RCC 7860 (cell line): ENCODE measurements around the gene PRSS36.
"Not testable (repeated sequence)": the region's sequence is repeated elsewhere in the genome, so short reads cannot be mapped to it uniquely, and the experiment has no call there.

Source experiments
- DNase-seq: peaks from one replicate; pipeline ENCODE4 v3.0.0-alpha.2; 2015; ENCODE audit warnings: low spot score
- FAIRE-seq: peaks from 2 replicates; lab custom pipeline; 2012; peaks lifted over from hg19 to GRCh38; lab: Jason Lieb, UNC

PRSS36 gene

DNA sequence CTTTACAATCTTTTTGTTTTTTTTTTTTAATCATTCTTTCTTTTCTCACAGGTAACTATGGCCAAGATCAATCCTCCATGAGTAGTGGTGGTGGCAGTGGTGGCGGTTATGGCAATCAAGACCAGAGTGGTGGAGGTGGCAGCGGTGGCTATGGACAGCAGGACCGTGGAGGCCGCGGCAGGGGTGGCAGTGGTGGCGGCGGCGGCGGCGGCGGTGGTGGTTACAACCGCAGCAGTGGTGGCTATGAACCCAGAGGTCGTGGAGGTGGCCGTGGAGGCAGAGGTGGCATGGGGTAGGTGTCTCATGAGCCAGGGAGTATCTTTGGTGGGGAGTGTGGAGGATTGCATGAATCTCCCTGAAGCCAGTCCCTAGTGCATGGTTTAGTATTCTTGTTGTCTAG lies 35.0 kb upstream of the PRSS36 start:
- FAIRE-seq, result no peak
- no peak for DNase-seq

DNA sequence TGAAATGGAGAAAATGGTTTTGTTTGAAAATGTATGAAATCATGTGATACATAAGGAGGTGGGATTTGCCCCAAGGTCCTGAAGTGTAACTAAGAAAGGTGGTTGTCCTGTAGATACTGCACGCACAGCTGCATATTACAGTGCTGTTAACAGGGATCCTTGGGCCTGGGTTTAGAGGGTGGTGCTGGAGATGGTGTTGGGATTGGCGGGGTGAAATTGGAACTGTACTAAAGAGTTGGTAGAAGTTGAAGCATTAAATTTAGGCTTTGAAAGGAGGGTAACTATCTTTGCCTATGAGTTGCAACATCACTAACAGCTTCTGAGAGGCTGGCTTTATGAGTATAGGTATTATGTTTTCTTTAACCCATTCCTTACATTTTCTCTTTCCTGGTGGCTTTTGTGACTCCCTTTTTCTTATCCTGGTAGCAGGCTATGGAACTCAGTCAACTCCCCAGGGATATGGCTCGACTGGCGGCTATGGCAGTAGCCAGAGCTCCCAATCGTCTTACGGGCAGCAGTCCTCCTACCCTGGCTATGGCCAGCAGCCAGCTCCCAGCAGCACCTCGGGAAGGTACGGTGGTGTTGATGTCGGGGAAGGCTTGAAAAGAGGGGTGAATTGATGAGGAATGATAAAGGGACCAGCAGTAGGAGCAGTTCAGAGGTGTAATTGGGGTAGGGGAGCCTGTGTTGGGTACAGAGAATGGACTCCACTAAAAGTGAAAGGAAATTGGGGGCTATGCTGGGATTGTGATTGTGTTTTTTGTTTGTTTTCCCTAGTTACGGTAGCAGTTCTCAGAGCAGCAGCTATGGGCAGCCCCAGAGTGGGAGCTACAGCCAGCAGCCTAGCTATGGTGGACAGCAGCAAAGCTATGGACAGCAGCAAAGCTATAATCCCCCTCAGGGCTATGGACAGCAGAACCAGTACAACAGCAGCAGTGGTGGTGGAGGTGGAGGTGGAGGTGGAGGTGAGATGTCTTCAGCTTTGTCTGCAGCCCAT lies 33.9 kb upstream of the PRSS36 start:
- FAIRE-seq (no peak), DNase-seq (no peak)

DNA sequence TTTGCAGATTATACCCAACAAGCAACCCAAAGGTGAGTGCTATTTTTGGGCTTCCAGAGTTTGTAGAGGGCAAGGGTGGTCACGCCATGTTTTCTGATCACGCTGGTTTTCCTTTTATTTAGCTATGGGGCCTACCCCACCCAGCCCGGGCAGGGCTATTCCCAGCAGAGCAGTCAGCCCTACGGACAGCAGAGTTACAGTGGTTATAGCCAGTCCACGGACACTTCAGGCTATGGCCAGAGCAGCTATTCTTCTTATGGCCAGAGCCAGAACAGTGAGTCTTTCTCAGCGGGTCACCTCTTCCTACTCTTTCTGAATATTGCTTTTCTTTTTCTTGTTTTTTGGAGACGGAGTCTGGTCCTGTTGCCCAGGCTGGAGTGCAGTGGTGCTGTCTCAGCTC lies 32.5 kb upstream of the PRSS36 start:
- FAIRE-seq (no peak), DNase-seq (no peak)

DNA sequence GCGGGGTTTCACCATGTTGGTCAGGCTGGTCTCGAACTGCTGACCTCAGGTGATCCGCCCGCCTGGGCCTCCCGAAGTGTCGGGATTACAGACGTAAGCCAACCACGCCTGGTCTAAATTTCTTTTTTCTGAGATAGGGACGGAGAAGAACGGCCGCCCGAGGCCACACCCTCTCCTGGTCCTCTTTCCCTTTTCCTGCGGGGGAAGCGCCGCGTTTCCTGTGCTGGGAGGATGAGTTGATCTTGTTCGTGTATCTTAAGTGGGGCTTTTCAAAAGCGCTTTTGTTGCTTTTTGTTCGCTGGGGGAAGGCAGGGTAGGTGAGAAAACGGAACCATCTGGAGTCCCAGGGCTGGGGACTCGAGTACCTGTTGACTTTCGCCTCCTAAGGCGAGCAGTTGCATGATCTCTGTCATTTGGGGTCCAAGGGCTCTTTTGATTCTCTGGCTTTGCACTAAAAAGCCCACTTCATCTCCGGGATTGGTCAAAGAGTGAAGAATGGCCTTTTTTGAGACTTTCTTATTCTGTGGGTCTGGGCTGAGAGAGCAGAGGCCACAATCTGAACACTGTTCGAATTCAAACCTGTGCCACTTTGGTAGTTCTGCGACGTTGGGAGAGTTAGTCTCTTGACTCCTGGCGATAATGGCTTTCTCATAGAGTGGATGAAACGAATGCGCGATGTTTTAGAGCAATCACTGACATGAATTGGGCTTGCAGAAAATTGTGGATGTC lies 31.4 kb upstream of the PRSS36 start:
- FAIRE-seq (no peak), DNase-seq (peak; percentile 39)

DNA sequence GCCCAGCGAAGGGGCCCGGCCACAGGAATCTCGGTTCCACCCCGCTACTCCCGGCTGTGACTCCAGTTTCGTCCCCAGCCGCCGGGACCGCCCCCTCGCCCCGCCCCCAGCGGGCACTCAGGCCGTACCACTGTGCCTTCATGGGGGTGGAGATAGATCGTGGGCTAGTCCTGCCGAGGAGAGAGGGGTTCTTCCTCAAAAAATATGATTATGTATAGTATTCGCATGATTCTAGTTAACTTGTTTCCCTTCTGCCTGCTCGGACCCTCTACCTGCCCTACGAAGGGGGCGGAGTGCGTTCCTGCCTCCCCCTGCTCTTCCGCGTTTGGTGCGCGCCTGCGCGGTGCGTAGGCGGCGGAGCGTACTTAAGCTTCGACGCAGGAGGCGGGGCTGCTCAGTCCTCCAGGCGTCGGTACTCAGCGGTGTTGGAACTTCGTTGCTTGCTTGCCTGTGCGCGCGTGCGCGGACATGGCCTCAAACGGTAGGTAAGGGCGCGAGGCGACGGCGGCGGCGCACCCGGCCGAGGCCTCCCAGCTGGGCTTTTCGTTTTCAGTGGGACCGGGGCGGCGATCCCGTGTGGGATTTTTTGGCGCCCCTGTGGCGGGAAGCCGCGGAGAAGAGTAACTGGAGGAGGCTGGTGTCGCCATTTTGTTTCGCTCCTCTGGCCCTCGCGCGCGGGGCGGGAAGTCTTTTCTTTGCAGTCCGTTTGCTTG lies 30.0 kb upstream of the PRSS36 start, which contains the start of gene FUS:
Gene FUS, plus strand, starts transcription at position 393 of the 713 bp plus-strand sequence. Its CDS starts 76 bp downstream, at position 469.
- FAIRE-seq, result no peak

DNA sequence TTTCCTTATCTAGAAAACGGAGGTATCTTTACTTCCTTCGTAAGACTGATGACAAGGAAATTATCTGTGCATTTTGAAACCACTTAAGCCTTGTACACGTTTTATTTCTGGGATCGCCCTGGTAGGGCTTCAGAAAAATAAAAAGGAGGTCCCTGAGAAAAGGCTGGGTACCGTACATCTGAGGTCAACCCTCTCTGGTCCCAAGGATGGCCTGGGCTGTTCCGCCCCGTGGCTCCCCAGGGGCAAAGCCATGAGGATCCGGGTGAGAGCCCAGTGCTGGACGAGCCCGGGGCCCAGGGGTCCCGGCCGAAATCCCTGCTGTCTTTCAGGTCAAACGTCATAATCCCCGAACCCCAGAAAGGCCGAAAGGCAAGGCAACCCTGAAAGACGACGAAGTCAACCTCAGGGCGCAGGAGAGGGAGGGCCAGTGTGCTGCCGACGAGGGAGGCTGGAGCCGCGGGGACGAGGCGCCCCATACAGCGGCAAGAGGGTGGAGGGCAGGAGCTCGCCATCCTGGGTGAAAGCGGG lies 29.4 kb upstream of the PRSS36 start:
- no peak for FAIRE-seq
- DNase-seq, result no peak

More for the DNA sequence above, 30.0 kb upstream of the PRSS36 start, which contains the start of gene FUS:
- DNase-seq, result peak; percentile 75

DNA sequence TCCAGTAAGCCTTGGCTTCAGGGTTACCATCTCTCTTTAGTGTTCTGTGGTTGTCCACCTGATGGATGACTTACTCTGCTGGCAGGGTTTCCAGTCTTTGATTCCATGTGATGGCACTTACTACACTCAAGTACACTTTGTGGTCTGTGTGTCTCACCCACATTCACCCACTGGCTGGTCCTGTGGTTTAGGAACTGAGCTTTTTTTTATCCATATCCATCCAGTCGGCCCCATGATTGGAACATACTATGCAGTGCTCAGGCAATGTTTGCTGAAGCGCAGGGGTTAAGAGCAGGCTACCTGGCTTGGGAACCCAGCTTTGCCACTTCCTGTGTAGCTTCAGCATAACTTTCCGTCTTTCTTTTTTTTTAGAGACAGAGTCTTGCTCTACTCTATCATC lies 27.3 kb upstream of the PRSS36 start:
- peak; percentile 97 for DNase-seq

DNA sequence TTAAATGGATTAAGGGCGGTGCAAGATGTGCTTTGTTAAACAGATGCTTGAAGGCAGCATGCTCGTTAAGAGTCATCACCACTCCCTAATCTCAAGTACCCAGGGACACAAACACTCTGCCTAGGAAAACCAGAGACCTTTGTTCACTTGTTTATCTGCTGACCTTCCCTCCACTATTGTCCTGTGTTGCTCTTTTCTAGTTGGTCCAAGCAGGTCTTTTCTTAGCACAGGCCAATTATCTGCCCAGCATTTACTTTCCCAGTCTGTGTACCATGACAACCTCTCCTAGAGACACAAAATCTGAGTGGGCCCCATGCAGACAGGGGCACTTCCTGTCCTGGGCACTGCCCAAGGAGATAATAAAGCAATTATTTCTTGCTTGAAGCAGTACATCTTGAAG lies 20.2 kb upstream of the PRSS36 start:
- DNase-seq, FAIRE-seq: not testable (repeated sequence)

More for the DNA sequence above, 27.3 kb upstream of the PRSS36 start:
- FAIRE-seq, result peak; percentile 98

DNA sequence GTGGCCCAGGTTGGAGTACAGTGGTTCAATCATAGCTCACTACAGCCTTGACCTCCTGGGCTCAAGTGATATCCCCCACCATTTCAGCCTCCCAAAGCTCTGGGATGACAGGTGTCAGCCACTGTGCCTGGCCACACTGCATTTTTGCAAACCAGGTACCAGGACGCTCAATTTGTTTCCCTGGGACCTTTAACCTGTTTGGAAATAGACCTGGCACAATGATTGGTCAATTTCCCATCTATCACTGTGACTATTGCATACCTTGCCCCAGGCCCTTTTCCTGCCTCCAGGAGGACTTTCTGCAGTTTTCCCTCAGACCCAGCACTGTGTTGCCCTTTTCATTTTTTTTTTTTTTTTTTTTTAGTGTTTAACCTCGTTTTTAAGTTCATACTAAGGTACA lies 19.0 kb upstream of the PRSS36 start:
- FAIRE-seq (no peak), DNase-seq (no peak)

DNA sequence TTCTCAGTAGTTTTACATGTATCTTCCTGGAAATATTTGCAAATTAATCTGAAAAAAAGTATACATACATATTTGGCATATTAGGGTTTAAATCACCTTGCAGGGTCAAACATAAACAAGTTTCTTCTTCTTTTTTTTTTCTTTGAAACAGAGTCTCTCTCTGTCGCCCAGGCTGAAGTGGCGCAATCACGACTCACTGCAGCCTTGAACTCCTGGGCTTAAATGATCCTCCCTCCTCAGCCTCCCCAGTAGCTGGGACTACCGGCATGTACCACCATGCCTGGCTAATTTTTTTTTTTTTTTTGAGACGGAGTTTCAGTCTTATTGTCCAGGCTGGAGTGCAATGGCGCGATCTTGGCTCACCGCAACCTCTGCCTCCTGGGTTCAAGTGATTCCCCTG lies 17.4 kb upstream of the PRSS36 start:
- no peak for FAIRE-seq

DNA sequence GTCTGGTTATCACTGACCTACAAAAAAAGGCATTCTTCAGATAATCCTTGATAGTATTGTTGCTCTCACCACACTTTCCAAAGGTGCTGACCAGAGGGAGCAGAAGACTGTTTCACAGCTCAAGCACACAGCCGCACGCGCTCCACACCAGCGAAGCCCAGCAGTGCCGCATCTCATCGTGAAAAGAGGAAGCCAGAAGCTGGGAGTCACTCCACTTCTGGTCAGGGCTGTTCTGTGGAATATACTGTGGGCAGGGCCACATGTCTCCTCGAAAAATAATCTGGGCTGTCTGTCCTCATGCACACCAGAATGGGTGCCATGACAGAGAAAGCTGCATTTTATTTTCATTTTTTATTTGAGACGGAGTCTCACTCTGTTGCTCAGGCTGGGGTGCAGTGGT lies 7.3 kb upstream of the PRSS36 start:
- DNase-seq, result no peak
- no peak for FAIRE-seq

More for the DNA sequence above, 17.4 kb upstream of the PRSS36 start:
- no peak for DNase-seq

DNA sequence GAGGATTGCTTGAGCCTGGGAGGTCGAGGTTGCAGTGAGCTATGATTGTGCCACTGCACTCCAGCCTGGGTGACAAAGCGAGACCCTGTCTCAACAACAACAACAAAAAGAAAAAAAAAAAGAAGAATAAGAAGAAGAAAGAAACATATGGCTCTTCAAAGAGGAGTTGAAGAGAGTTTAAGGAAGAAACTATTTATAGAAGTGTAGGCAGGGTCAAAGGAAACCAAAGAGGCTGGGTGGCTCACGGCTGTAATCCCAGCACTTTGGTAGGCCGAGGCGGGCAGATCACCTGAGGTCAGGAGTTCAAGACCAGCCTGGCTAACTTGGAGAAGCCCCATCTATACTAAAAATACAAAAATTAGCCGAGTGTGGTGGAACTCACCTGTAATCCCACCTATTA lies 1.1 kb upstream of the PRSS36 start:
- not testable (repeated sequence) for DNase-seq, FAIRE-seq

DNA sequence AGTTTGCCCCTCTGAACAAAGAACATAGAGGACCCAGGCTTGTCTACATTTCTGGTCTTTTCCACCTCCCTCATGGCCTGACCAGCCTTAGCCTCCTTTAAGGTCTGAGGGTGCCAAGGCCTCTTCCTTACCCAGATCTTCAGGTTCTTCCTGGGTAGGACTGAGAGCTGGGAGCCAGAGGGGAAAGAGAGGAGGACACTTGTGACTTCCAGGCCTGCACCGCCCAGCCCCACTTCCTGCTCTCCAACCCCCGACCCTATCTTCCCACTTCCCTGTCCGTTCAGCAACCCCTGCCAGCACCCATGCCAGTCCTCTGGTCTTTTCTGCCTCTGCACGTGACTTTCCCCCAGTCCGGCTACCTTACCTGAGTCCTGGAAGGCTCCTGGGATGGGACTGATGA lies 534 bp downstream of the PRSS36 start:
- FAIRE-seq, result no peak
- DNase-seq, result no peak

DNA sequence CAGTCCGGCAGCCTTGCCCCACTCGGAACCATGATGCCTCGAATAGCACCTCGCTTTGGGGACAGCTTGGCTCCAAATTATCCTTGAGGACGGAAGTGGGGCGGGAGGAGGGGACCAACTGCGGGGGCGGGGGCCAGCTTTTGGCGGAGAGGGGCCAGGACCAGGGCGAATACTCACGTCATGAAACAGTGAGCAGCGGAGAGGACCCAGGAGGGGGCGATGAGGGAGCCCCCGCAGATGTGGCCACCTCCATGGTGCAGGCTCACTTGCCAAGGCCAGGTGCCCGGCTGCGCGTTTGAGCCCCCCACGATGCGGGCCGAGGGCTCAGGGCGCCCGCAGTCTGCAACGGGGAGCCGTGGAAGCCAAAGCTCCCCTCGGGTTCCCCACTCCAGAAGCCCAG lies 970 bp downstream of the PRSS36 start:
- no peak for FAIRE-seq
- no peak for DNase-seq

DNA sequence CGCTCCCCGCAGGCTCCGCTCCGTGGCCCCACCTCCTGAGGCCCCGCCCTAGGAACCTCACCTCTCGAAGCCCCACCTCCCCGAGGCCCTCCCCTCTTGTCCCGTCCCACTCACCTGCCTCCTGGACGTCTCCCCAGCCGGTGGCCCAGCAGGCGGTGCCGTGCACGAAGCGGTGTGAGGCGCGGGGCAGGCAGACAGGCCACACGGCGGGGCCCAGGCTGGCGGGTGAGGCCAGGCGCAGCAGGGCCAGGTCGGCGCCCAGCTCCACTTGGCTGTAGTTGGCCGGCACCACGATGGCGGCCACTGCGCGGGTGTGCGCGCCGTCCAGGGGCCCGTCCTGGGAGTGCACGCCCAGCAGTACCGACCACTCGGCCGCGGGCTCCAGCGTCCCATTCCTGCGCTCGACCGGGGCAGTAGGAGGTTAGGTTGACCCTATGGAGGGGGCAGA lies 1.6 kb downstream of the PRSS36 start:
- no peak for DNase-seq
- no peak for FAIRE-seq

DNA sequence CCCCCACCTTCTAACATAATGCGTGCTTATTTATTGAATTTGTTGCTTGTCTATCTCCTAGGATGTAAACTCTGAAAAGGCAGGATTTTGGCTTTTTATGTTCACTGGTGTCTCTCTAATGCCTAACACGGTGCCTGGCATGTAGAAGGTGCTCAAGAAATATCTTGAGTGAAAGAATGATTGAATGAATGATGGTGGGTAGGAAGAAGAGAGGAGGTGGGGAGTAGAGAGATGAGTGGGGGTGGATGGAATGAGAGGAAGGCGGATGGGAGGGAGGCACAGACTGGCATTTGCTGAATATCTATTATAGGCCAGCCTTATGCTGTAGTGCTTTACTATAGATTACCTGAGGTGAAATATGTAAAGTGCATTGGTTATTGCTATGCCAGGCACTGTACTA lies 2.3 kb downstream of the PRSS36 start:
- DNase-seq (no peak), FAIRE-seq (no peak)

DNA sequence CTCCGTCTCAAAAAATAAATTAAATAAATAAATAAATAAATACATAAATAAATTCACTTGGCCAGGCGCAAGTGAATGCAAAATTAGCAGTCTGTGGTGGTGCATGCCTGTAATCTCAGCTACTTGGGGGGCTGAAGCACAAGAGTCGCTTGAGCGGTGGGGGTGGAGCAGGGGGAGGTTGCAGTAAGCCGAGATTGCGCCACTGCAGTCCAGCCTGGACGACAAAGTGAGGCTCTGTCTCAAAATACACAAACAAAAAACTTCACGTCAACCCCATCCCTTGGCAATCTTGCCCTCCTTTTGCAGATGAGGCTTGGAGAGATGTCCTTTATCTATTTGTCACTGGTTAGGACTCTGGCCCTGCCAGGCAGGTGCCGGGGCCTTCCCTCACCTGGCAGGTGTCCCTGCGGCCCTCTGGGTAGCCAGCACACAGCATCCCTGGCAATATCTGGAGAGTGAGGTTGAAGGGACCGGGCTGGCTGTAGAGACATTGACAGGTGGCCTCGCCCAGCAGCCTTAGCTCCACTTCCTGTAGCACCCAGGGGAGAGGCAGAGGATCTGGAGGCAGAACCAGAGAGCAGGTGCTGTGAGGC lies 4.4 kb downstream of the PRSS36 start:
- DNase-seq (no peak), FAIRE-seq (no peak)

DNA sequence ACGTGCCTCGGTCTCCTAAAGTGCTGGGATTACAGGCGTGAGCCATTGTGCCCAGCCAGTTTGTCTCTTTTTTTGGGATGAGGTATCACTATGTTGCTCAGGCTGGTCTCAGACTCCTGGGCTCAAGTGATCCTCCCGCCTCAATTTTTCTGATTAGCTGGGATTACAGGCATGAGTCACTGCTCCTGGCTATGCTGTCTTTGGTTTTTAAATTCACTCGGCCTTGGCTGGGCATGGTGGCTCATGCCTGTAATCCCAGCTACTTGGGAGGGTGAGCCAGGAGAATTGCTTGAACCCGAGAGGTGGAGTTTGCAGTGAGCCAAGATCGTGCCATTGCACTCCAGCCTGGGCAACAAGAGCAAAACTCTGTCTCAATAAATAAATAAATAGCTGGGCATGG lies 5.4 kb downstream of the PRSS36 start:
- FAIRE-seq, DNase-seq: not testable (repeated sequence)

DNA sequence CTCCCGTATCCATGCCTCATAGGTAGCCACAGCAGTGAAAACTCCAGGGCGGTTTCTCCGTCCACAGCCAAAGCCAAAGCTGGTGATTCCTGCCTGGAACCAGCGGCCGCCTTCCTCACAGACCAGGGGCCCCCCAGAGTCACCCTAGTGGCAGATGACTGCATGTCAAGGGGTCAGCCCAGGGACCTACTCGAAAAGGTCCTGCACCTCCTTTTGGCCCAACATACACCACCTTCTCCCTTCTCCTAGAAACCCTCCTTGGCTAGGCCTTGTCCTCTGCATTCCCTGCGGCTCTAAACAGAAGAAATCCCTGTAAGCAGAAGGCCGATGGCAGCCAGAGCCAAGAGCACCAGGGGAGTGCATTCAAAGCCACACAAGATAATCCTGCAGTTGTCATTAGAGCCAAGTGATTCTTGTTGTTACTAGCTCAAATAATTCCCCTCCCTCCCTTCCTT lies 6.1 kb downstream of the PRSS36 start:
- no peak for DNase-seq
- FAIRE-seq, result no peak

DNA sequence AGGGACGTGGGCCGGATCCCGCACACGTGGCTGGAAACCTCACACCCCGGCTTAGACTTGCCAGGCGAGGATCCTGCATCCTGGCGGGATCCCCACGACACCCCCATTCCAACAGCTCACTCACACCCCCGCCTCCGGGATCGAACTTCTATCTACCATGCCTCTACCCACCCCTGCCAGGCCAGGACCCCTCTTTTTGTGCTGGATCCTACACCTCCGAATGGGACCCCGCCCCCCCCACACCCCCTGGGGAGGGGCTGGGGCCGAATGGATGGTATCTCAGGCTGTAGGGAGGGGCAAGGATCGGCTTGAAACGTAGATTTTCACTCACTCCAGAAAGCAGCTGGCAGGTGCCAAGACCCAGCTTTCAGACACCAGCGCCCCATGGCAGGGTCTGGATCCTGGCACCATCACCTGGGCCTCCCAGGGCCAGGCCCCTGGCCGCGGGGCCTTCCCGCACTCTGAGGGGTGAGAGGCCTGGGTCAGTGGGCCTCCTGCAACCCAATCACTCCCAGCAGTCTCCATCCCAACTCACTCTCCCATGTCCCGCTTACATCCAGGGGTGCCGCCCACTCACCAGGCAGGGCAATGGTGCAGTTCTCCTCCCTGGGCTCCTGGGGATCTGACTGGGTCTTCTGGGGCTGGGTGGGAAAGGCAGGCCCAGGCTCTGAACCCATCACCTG lies 6.7 kb downstream of the PRSS36 start:
- DNase-seq (no peak), FAIRE-seq (no peak)
